Activated T-cell treated with anti-CD3 and anti-CD28 coated beads, Interleukin-2, amount 50 U/mL, for 48 hours (primary cell): ENCODE results near the gene MRPL54.
A peak's percentile ranks its signal among the peaks of the same experiment; 100 is the strongest.

Source experiments
- DNase-seq, 2 experiments: peaks; one replicate each; pipeline ENCODE4 v3.0.0-alpha.2; 2020

MRPL54 gene

GRCh38 chr19:3785938-3786824, 23.7 kb downstream of the MRPL54 start, which contains the start of gene MATK:
TSS of gene MATK (minus strand) at chr19:3786381. CDS start at chr19:3785135, 1,246 bp downstream.
- DNase-seq: peak; percentile 55 to 62

GRCh38 chr19:3788996-3789778, 26.7 kb downstream of the MRPL54 start:
- no peak for DNase-seq

DNA sequence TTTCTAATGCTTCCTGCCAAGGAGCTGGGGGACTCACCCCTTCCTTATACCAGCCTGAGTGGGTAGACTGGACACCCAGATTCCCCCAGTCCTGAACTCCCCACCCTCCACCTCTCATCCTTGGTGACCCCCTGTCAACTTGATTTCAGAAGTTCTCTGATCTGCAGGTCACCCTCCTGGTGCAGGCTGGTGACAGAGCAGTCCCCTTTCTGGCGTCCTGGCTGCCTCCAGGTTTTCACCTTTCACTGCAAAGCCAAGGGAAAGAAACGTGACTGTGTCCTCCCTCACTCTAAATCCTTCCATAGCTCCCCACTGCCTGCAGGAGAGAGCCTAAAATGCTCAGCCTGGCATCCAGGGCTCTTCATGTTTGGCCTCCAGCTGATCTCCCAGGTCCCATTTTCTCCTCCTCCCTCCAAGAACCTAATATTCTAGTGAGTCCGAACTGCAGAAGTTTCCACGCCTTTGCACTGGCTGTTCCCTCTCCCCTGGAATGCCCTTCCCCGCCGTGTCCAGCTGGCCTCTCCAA, 27.8 kb downstream of the MRPL54 start:
- DNase-seq: no peak

DNA sequence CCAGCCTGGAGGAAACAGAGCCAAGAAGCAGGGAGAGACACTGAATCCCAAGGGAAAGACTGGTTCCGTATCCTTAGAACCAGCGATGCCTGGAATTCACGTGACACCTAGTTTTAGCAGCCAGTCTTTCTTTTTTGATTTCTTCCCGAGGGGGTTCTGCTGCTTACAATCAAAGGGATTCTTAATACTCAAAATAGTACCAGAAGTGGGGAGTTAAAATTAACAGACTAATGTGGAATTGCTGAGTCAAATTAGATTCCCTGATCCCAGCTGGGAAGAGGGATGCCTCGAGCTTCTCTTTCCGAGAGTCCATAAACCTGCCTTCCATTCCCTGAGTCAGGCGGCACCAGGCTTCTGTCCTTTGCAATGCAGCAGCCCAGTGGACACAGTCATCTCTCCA, 28.5 kb downstream of the MRPL54 start:
- no peak for DNase-seq

DNA sequence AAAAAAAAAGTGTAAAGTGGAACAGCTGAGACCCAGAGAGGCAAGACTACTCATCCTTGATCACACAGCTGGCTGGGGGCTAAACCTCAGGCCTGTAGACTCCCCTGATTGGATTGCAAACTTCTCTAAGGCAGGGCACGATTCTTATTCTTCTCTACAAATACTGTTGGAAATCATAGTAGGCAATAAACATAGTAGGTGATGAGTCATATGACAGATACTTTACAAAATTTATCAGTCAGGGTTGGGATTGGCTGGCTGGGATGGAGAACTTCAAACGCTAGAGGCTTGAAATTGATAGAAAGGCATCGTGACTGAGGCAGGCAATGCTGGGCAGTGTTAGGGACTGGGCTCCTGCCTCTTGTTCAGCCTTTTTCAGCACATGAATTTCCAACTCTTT, 29.6 kb downstream of the MRPL54 start:
- DNase-seq: no peak

- DNase-seq: no peak
These were observed 31.3 kb downstream of the MRPL54 start for GRCh38 chr19:3793799-3794198.

DNA sequence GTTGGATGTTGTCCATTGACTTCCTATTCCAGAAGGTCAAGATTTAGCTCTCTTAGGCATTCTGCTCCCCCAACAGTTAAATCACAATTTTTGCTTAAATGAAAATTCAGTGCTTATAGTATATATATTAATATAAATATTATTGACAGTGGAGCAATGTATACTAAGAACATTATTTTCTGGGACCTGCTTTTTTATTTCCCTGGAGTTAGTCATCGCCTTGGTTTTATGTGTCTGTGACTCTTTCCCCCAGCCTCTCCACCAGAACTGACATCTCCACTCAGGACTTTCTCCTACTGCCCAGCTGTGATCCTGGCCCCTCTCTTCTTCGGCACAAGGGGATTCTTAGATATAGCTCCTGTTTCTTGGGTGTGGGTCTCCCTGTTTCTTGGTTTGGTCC, 33.9 kb downstream of the MRPL54 start:
- DNase-seq: no peak

DNA sequence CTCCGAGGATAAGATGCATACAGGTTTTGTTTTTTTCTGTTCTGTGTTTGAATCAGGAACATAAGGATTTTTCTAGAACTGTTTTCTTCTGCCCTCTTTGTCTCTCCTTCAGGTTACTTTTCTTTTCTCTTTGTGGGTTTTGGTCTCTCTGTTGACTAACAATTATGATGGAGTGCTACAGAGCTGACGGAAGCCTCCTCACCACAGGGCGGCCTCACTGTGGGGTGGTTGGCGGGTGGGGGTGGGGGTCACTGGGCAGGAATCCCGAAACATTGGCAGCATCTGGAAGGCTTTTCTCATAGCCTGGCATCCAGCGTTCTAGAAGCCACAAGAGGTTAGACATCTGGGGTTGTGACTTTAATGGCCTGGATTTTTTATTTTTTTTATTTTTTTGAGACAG, 35.7 kb downstream of the MRPL54 start:
- DNase-seq: no peak

DNA sequence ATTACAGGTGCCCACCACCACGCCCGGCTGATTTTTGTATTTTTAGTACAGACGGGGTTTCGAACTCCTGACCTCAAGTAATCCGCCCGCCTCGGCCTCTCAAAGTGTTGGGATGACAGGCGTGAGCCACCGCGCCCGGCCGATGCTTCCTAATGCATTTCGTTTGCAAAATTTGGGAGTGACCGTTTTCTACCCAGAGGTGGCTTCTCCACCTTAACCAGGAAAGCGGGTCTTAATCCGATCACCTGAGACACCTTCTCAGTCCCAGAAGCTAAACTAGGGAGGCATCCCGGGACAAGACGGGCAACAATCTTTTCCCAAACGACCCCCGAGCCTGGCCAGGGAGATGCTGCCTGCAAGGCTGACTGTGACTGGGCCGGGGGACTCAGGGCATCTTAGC, 38.5 kb downstream of the MRPL54 start:
- DNase-seq: no peak

- peak; percentile 59 to 75 for DNase-seq
These were observed 39.1 kb downstream of the MRPL54 start for GRCh38 chr19:3801412-3802096.

DNA sequence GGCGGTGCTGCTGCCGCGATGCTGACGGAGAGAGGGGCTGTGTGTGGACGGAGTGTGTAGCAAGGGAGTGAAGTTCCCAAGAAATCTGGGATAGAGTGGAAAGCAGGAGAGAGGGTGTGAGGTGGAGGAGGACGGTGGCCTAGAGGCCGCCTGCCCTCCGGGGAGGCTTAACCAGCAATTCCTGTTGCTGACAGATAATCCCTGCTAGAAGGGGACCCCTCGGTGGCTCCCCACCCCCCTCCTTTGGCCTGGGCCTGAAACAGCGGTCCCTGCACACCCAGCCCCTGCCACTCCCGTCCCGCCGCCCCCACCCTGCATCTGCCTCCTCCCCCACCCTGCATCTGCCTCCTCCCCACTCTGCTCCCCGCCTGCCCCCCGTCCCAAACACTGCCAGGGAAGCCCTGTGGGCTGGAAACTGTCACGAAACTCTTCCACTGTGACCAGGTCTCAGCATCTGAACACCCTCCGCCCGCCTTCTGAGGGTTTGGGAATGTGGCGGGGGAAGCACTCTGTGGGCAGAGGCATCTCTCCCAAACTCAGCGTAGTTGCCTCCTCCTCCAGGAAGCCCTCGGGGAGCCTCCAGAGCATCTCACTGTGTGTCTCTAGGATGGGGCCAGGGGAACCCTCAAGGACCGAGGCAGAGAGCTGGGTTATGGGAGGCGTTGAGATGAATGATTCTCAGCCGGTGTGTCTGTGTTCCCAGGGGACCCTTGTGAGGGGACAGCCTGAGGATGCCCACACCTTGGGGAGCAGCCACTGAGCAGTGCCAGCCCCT, 40.8 kb downstream of the MRPL54 start:
- no peak for DNase-seq

GRCh38 chr19:3803986-3804385, 41.5 kb downstream of the MRPL54 start:
- no peak for DNase-seq

DNA sequence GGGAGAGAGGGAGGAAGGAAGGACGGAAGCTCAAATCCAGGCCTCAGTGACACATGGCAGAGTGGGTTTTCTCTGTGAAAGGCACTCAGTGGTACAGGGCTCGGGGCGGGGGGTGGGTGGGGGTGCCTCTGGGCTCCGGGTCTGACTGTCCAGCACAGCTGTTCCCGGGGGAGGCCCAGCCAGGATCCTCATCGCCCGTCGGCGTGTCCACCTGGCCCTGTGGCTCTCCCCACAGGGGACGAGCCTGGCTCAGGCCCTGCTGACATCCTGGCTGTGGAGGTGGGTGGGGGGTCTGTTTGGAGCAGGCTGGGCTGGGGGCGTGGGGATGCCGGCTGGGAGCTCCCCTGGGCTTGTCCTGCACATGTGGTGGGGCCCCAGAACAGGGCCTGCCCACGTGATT, 41.9 kb downstream of the MRPL54 start:
- no peak for DNase-seq

GRCh38 chr19:3805859-3806258, 43.4 kb downstream of the MRPL54 start:
- DNase-seq: no peak

- no peak for DNase-seq
These were observed 44.6 kb downstream of the MRPL54 start for GRCh38 chr19:3807131-3807480.

DNA sequence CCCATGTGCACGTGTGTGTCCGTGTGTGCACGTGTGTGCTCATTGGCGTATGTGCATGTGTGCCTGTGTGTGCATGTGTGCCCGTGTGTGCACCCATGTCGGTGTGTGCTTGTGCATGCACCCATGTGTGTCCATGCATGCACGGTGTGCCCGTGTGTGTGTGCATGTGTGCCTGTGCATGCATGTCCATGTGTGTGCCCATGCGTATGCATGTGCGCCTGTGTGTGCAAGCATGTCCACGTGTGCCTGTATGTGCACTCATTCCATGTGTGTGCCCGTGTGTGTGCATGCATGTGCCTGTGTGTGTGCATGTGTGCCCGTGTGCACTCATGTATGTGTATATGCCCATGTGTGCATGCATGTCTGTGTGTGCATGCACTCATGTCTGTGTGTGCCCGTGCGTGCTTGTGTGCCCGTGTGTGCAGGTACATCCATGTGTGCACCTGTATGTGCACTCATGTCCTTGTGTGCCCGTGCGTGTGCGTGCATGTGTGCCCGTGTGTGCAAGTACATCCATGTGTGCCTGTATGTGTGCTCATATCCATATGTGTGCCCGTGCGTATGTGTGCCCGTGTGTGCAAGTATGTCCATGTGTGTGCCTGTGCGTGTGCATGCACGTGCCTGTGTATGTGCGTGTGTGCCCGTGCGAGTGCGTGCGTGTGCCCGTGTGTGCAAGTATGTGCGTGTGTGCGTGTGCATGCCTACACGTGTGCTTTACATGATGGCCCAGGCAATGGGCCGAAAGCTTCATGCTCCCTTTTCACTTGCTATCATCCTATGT, 45.3 kb downstream of the MRPL54 start:
- DNase-seq: no peak

GRCh38 chr19:3808420-3809143, 46.1 kb downstream of the MRPL54 start:
- DNase-seq: no peak

GRCh38 chr19:3809881-3810707, 47.6 kb downstream of the MRPL54 start:
- DNase-seq: no peak

- no peak for DNase-seq
These were observed 48.4 kb downstream of the MRPL54 start for GRCh38 chr19:3810708-3811355.
